GM12892 (cell line): ENCODE results near the gene FBXO40.

ENCODE experiments used
- POLR2A ChIP-seq: IDR thresholded peaks from 2 replicates; pipeline ENCODE4 v1.6.1; 2011; ENCODE audit warnings: low read depth, low read length, control low read depth
- POLR2AphosphoS5 ChIP-seq: IDR thresholded peaks from 2 replicates; pipeline ENCODE4 v1.6.1; 2011; ENCODE audit warnings: low read depth, low read length, control low read depth
- TAF1 ChIP-seq: IDR thresholded peaks from 2 replicates; pipeline ENCODE4 v1.6.1; 2011; ENCODE audit warnings: low read depth, mild to moderate bottlenecking, control low read depth, low read length, borderline replicate concordance

DNA sequence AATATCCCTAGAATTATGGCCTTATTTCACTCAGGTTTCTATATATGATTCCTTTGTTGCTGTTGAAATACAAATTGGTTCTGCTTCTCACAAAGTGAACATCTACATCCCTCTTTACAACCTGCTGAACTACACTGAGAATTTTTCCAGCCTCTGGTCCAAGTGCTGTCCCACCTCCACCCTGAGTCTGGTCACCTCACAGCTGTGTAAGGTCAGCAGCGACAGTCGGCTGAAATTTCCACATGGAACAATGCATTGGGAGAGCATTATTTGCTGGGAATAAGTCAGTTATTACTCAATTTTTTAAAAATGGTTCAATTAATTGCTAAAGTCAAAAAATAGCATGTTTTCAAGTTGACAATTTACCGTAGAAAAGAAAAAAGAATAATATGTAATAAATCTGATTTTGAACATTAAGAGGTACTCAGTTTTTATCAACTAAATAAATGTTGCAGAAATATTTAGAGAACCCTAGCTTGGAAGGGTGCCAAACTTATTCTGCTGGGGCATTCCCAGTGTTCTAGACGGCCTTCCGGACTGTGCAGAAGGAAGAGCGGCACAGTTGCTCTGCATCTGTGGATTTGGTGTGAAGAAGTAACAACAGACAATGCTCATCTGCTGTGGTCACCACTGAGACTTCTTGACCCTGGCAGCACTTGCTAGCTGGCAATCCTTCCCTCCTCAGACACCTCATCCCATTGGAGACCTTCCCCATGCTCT is 65.7 kb downstream of the FBXO40 start:
- TF ChIP-seq POLR2A (no peak), TAF1 (no peak), POLR2AphosphoS5 (no peak)
